NCI-H524 (cell line): ENCODE measurements around the gene GPX3.

Experiments
- DNase-seq, 2 experiments: peaks; one replicate each; lab custom pipeline; 2025; lab: John Stamatoyannopoulos, UW

Gene GPX3

GRCh38 chr5:151014680-151015343 lies 5.6 kb upstream of the GPX3 start:
- DNase-seq, result no peak

- DNase-seq, result no peak
These were observed 4.3 kb upstream of the GPX3 start for GRCh38 chr5:151015974-151016587.

- DNase-seq, result no peak
These were observed 3.7 kb upstream of the GPX3 start for GRCh38 chr5:151016700-151017099.

- no peak for DNase-seq
These were observed 2.5 kb upstream of the GPX3 start for GRCh38 chr5:151017897-151018296.

GRCh38 chr5:151018846-151019245 lies 1.5 kb upstream of the GPX3 start:
- no peak for DNase-seq

- peak; percentile 25 to 59 for DNase-seq
These were observed 1.1 kb upstream of the GPX3 start for GRCh38 chr5:151019331-151019730.

- DNase-seq, result no peak
These were observed 1.4 kb downstream of the GPX3 start for GRCh38 chr5:151021746-151022145.

GRCh38 chr5:151022511-151023018 lies 2.2 kb downstream of the GPX3 start:
- DNase-seq, result no peak

GRCh38 chr5:151023047-151023615 lies 2.7 kb downstream of the GPX3 start:
- DNase-seq, result no peak

- DNase-seq, result no peak
These were observed 3.3 kb downstream of the GPX3 start for GRCh38 chr5:151023651-151024050.

GRCh38 chr5:151024440-151025249 lies 4.3 kb downstream of the GPX3 start:
- no peak for DNase-seq

GRCh38 chr5:151025250-151025606 lies 4.8 kb downstream of the GPX3 start:
- DNase-seq, result no peak

- DNase-seq, result no peak
These were observed 5.7 kb downstream of the GPX3 start for GRCh38 chr5:151026088-151026487.

GRCh38 chr5:151026679-151027078 lies 6.3 kb downstream of the GPX3 start:
- DNase-seq, result no peak

GRCh38 chr5:151027961-151028479 lies 7.6 kb downstream of the GPX3 start:
- DNase-seq, result no peak

GRCh38 chr5:151028717-151029116 lies 8.3 kb downstream of the GPX3 start:
- DNase-seq, result no peak

- no peak for DNase-seq
These were observed 9.0 kb downstream of the GPX3 start for GRCh38 chr5:151029179-151030055.

GRCh38 chr5:151030056-151030336 lies 9.6 kb downstream of the GPX3 start:
- no peak for DNase-seq

GRCh38 chr5:151030379-151030778 lies 10.0 kb downstream of the GPX3 start:
- no peak for DNase-seq

GRCh38 chr5:151031554-151031953 lies 11.2 kb downstream of the GPX3 start:
- DNase-seq, result no peak

- DNase-seq, result no peak
These were observed 13.0 kb downstream of the GPX3 start for GRCh38 chr5:151033217-151033934.
